GM12873 (cell line): Measurements from ENCODE around the gene ACAD9.

Experiments used
- CTCF ChIP-seq: IDR thresholded peaks from 2 replicates; pipeline ENCODE4 v1.5.1; 2012; ENCODE audit warnings: low read depth, mild to moderate bottlenecking, moderate library complexity, low read length, control low read depth; ENCODE audit not compliant: insufficient read depth; ENCODE audit errors: missing control alignments

Gene ACAD9

GRCh38 chr3:128949158-128949557, 69.7 kb downstream of the ACAD9 start:
- no peak for TF ChIP-seq CTCF

- no peak for TF ChIP-seq CTCF
Measured at GRCh38 chr3:128950223-128950938, 71.0 kb downstream of the ACAD9 start.

- TF ChIP-seq CTCF = no peak
Measured at GRCh38 chr3:128956440-128956839, 77.0 kb downstream of the ACAD9 start.
